Natural killer cell (primary cell): ENCODE data around the gene SH3BP4. TPM values are rescaled to one million over a fixed set of nuclear protein-coding genes. Genes with fewer than 3 reads are reported as not detected.

ENCODE experiments used
- ATAC-seq, 3 donors: fragments of 150-1000 bp in 2 of 3; fragments of 200-7000 bp in 1 of 3; cut with Tn5 transposase; 1 replicate in 1 of 3; 2 replicates in 2 of 3; pipeline ENCODE4 v1.10.0; 2021; ENCODE audit warnings: mild to moderate bottlenecking in 2 of 3, moderate library complexity in 2 of 3
- DNase-seq, 2 donors: peaks; one replicate each; pipeline versions ENCODE4 v3.0.0 to v3.0.0-alpha.2; 2013 to 2021; ENCODE audit warnings: mixed read lengths in 1 of 2
- H3K27ac ChIP-seq: one replicate; pipeline ENCODE4 v1.5.1; 2013; ENCODE audit warnings: mild to moderate bottlenecking, low read length
- H3K27me3 ChIP-seq: one replicate; pipeline ENCODE4 v1.6.1; 2013; ENCODE audit warnings: low read length; ENCODE audit not compliant: control insufficient read depth, insufficient read depth
- H3K36me3 ChIP-seq: one replicate; pipeline ENCODE4 v1.6.1; 2013; ENCODE audit warnings: low read length; ENCODE audit not compliant: control insufficient read depth, insufficient read depth
- H3K4me1 ChIP-seq: one replicate; pipeline ENCODE4 v1.6.1; 2013; ENCODE audit warnings: low read length; ENCODE audit not compliant: control insufficient read depth, insufficient read depth
- H3K4me3 ChIP-seq: one replicate; pipeline ENCODE4 v1.5.1; 2013; ENCODE audit warnings: low read length
- H3K9me3 ChIP-seq: one replicate; pipeline ENCODE4 v1.6.1; 2013; ENCODE audit warnings: low read length; ENCODE audit not compliant: control insufficient read depth, insufficient read depth
- H3K27ac Mint-ChIP-seq, 2 donors: one replicate each; pipeline ENCODE4 v1.8.0; 2022; ENCODE audit warnings: mild to moderate bottlenecking in 2 of 2, mixed read lengths in 2 of 2, moderate library complexity in 1 of 2
- H3K27me3 Mint-ChIP-seq, 2 donors: one replicate each; pipeline ENCODE4 v1.8.0; 2022; ENCODE audit warnings: low read depth in 2 of 2, mixed read lengths in 2 of 2
- H3K36me3 Mint-ChIP-seq: one replicate; pipeline ENCODE4 v1.8.0; 2022; ENCODE audit warnings: mixed read lengths
- H3K4me1 Mint-ChIP-seq, 2 donors: one replicate each; pipeline ENCODE4 v1.8.0; 2022; ENCODE audit warnings: mixed read lengths in 2 of 2
- H3K4me3 Mint-ChIP-seq: one replicate; pipeline ENCODE4 v1.8.0; 2022; ENCODE audit warnings: mild to moderate bottlenecking, moderate library complexity, mixed read lengths
- H3K9me3 Mint-ChIP-seq, 2 donors: one replicate each; pipeline ENCODE4 v1.8.0; 2022; ENCODE audit warnings: mixed read lengths in 2 of 2
- CTCF ChIP-seq: fragments of 200-600 bp; IDR thresholded peaks from one replicate; pipeline ENCODE4 v1.8.0; 2022; ENCODE audit warnings: antibody characterized with exemption
- WGBS: methylation state at CpG from one replicate; pipeline ENCODE4 v1.1.7; 2013; ENCODE audit warnings: missing lambda C conversion rate; ENCODE audit not compliant: insufficient coverage; 5-methylcytosine and 5-hydroxymethylcytosine counted together
- intact Hi-C: fragments of 100-400 bp; cut with micrococcal nuclease; formaldehyde crosslinking; loops from one replicate; pipeline ENCODE4 v1.14.2; 2022
- total RNA-seq, 4 donors: library from RNA; stranded (reverse); fragments of 120-200 nt in 1 of 4; gene quantifications; one replicate each; pipeline versions ENCODE4 v1.2.3 to v1.2.4, GENCODE V29; 2013 to 2022

The SH3BP4 gene
- total RNA-seq, 3 donors from 2014 or later (not counting 1 experiment from before 2014, with no cell fraction given), result 0.39 to 2.6 (median 1.0) TPM

DNA sequence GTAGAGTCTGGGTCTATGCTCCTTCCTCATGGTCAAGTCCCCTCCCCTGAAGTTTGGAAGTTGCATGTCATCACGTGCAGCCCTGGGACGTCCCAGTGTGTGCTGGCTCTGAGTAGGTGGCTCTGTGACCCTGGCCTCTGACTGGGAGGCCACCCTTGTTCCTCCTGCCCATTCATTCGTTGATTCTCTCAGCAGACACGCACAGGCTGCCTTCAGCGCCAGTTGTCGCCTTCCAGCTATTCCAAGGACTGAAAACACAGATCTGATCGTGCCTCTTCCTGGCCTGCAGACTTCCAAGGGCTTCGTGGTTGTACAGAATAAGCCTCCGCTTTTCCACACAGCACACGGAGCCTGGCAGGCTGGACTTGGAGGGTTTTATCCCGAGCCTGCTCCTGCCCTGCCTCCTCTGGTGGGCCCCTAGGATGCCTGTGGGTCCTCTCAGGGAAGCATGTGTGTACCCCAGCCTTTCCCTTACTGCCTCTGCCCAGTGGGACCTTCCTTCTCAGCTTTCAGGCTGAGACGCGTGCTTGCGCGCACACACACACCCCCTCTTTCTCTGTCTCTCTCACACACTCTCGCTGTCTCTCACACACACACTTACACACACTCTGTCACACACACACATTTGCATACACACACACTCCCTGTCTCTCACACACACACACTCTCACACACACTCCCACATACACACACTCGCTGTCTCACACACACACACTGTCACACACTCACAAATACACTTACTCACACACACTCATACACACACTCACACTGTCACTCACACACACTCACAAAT is 17.7 kb downstream of the SH3BP4 start:
- intact Hi-C loops, result no loop called here
- Histone ChIP-seq H3K4me1 (no peaks in the 10 kb centered on the region), H3K27ac (no peak overlapping the region), H3K4me3 (no peak overlapping the region), H3K9me3 (no peaks in the 10 kb centered on the region), H3K36me3 (no peaks in the 10 kb centered on the region), H3K27me3 (no peaks in the 10 kb centered on the region)
- Mint-ChIP-seq H3K4me1 (no peaks in the 10 kb centered on the region), H3K27me3 (peaks cover 9 to 21% of the 10 kb centered on the region in 2 donors), H3K36me3 (no peaks in the 10 kb centered on the region), H3K27ac (no peak overlapping the region), H3K9me3 (no peaks in the 10 kb centered on the region), H3K4me3 (no peak overlapping the region)
- no peak for ATAC-seq
- no peak for TF ChIP-seq CTCF
- DNase-seq, result no peak
- WGBS, result 81% methylated on average over 17 of the region's 17 CpGs

- Mint-ChIP-seq H3K4me3 (no peak overlapping the region), H3K27ac (no peak overlapping the region), H3K36me3 (no peaks in the 10 kb centered on the region), H3K27me3 (peaks cover 9 to 21% of the 10 kb centered on the region in 2 donors), H3K4me1 (no peaks in the 10 kb centered on the region), H3K9me3 (no peaks in the 10 kb centered on the region)
- no peaks in the 10 kb centered on the region for H3K9me3 ChIP-seq
- no peak for TF ChIP-seq CTCF
- H3K36me3 ChIP-seq, result no peaks in the 10 kb centered on the region
- ATAC-seq (no peak), DNase-seq (no peak)
- 93% methylated on average over 7 of the region's 7 CpGs for WGBS
- no peak overlapping the region for H3K27ac ChIP-seq
- intact Hi-C loops, result no loop called here
- no peaks in the 10 kb centered on the region for H3K4me1 ChIP-seq
- no peaks in the 10 kb centered on the region for H3K27me3 ChIP-seq
- H3K4me3 ChIP-seq, result no peak overlapping the region
Measured at GRCh38 chr2:234970099-234970440, 18.3 kb downstream of the SH3BP4 start.

DNA sequence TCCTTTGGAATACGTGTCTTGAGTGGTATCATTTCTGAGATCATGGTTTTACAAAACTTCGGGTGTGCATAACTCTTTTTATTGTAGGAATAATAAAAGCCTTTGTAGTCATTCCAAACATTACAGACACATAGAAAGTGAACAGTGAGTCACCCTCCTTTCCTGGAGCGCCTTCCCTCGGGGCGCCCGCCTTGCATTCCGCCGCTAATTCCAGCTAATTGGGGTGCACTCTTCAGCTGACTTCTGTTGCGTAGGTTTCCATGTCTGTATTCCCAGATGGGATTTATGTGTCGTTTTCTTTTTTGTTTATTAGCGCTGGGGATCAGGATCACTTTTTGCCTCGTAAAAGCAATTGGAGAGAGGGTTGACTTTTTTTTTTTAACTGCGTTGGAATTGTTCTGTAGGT is 18.7 kb downstream of the SH3BP4 start:
- no peak for DNase-seq
- Mint-ChIP-seq H3K9me3 (no peaks in the 10 kb centered on the region), H3K4me1 (no peaks in the 10 kb centered on the region), H3K36me3 (no peaks in the 10 kb centered on the region), H3K27ac (no peak overlapping the region), H3K4me3 (no peak overlapping the region), H3K27me3 (peaks cover 9 to 20% of the 10 kb centered on the region in 2 donors)
- ATAC-seq, result no peak
- Histone ChIP-seq H3K4me1 (no peaks in the 10 kb centered on the region), H3K9me3 (no peaks in the 10 kb centered on the region), H3K36me3 (no peaks in the 10 kb centered on the region), H3K4me3 (no peak overlapping the region), H3K27ac (no peak overlapping the region), H3K27me3 (no peaks in the 10 kb centered on the region)
- WGBS, result 92% methylated on average over 12 of the region's 13 CpGs
- intact Hi-C loops, result no loop called here
- no peak for TF ChIP-seq CTCF

- H3K4me1 ChIP-seq, result no peaks in the 10 kb centered on the region
- TF ChIP-seq CTCF, result no peak
- H3K27me3 ChIP-seq, result no peaks in the 10 kb centered on the region
- H3K9me3 ChIP-seq, result no peaks in the 10 kb centered on the region
- H3K27ac Mint-ChIP-seq, result no peak overlapping the region
- ATAC-seq, result no peak
- DNase-seq, result no peak
- peaks cover 9 to 16% of the 10 kb centered on the region in 2 donors for H3K27me3 Mint-ChIP-seq
- H3K36me3 ChIP-seq, result no peaks in the 10 kb centered on the region
- H3K9me3 Mint-ChIP-seq, result no peaks in the 10 kb centered on the region
- intact Hi-C loops, result no loop called here
- no peak overlapping the region for H3K27ac ChIP-seq
- H3K4me3 ChIP-seq, result no peak overlapping the region
- no peaks in the 10 kb centered on the region for H3K4me1 Mint-ChIP-seq
- H3K36me3 Mint-ChIP-seq, result no peaks in the 10 kb centered on the region
- no peak overlapping the region for H3K4me3 Mint-ChIP-seq
- 44% methylated on average over 7 of the region's 7 CpGs for WGBS
Measured at GRCh38 chr2:234971496-234971895, 19.7 kb downstream of the SH3BP4 start.
